ENCODE data around the gene TBKBP1. TPM values are rescaled to one million over a fixed set of nuclear protein-coding genes. Genes with fewer than 3 reads are reported as not detected.

The TBKBP1 gene
- total RNA-seq, 1 experiment from 2014 or later, result 9.0 TPM

DNA sequence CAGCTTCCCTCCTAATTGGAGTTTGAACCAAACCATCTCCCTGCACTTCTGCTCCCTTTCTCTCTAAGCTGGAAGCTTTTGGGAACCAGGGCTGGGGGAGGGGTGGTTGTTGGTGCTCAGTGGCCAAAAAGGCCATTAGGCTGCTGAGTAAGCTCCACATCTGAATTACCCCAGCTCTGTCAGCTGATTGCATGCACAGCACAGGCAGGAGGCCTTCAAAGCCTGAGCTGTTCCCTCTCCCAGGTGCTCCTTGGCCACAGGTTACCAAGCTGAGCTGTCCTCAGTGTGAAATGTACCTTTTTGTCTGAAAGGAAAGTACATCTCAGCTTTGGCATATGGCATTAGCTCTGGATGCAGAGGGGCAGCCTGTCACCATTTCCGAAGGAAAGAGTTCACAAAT is 6.2 kb upstream of the TBKBP1 start:
- ChIA-PET POLR2A (ENCODE audit: unreplicated experiment) (interaction anchor here (0.5 to 0.8 kb wide), 3 partner anchors 8 to 793 kb away, joined by 3 to 5 read pairs (median 3); no protein-coding TSS in a partner anchor), CTCF (interaction anchor here (0.7 kb wide), 1 partner anchor 202 kb away, joined by 3 read pairs; no protein-coding TSS in a partner anchor)
- Histone ChIP-seq H3K9me3 (ENCODE audit: low read length) (no peaks in the 10 kb centered on the region), H2AFZ (ENCODE audit: low read length) (no peak overlapping the region), H3K36me3 (ENCODE audit: low read depth, low read length) (peaks cover 29% of the 10 kb centered on the region), H3K9ac (ENCODE audit: low read length) (no peak overlapping the region), H3K4me2 (ENCODE audit: low read length) (no peak overlapping the region), H3K4me1 (ENCODE audit: insufficient read depth, low read length) (no peaks in the 10 kb centered on the region), H3K27ac (ENCODE audit: low read length) (no peak overlapping the region), H3F3A (ENCODE audit: low read length, unreplicated experiment) (peaks cover 5% of the 10 kb centered on the region), H3K27me3 (ENCODE audit: low read length) (no peaks in the 10 kb centered on the region), H3K9me2 (replicated peaks; ENCODE audit: low read length) (no peaks in the 10 kb centered on the region), H4K20me1 (ENCODE audit: low read length) (0 out of 2 replicates have a peak, but pooled peaks cover 7% of the 10 kb centered on the region), H3K4me3 (ENCODE audit: low read length) (no peak overlapping the region), H3K79me2 (ENCODE audit: low read length) (no peaks in the 10 kb centered on the region)
- no peak for DNase-seq
- intact Hi-C loops (cut with micrococcal nuclease), result no loop called here
- BruUV-seq (replicated peaks), result no TSS peak
- TF ChIP-seq, protein P1, sequence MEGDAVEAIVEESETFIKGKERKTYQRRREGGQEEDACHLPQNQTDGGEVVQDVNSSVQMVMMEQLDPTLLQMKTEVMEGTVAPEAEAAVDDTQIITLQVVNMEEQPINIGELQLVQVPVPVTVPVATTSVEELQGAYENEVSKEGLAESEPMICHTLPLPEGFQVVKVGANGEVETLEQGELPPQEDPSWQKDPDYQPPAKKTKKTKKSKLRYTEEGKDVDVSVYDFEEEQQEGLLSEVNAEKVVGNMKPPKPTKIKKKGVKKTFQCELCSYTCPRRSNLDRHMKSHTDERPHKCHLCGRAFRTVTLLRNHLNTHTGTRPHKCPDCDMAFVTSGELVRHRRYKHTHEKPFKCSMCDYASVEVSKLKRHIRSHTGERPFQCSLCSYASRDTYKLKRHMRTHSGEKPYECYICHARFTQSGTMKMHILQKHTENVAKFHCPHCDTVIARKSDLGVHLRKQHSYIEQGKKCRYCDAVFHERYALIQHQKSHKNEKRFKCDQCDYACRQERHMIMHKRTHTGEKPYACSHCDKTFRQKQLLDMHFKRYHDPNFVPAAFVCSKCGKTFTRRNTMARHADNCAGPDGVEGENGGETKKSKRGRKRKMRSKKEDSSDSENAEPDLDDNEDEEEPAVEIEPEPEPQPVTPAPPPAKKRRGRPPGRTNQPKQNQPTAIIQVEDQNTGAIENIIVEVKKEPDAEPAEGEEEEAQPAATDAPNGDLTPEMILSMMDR (conservative IDR thresholded peaks at IDR 0.05; ENCODE audit: low read depth, low read length), result no peak
- no peak for TF ChIP-seq EZH2 (IDR thresholded peaks at IDR 0.05; ENCODE audit: low read length, unreplicated experiment)
- no peak for TF ChIP-seq EZH2phosphoT487 (IDR thresholded peaks at IDR 0.05; ENCODE audit: borderline replicate concordance, low read length)
- ATAC-seq, result peak; percentile 52

GRCh38 chr17:47690121-47690520 is 3.8 kb upstream of the TBKBP1 start:
- H3K9me2 ChIP-seq (replicated peaks; ENCODE audit: low read length), result no peaks in the 10 kb centered on the region
- H3F3A ChIP-seq (ENCODE audit: low read length, unreplicated experiment), result peaks cover 5% of the 10 kb centered on the region
- peaks cover 10% of the 10 kb centered on the region; the same call in 1 of the 2 replicates for H3K36me3 ChIP-seq (ENCODE audit: low read depth, low read length)
- H3K9ac ChIP-seq (ENCODE audit: low read length), result no peak overlapping the region
- H2AFZ ChIP-seq (ENCODE audit: low read length), result no peak overlapping the region
- H3K4me2 ChIP-seq (ENCODE audit: low read length), result no peak overlapping the region
- H3K4me3 ChIP-seq (ENCODE audit: low read length), result no peak overlapping the region
- no peaks in the 10 kb centered on the region for H4K20me1 ChIP-seq (ENCODE audit: low read length)
- no peaks in the 10 kb centered on the region for H3K79me2 ChIP-seq (ENCODE audit: low read length)
- no peak for DNase-seq
- H3K27ac ChIP-seq (ENCODE audit: low read length), result no peak overlapping the region
- TF ChIP-seq EZH2 (IDR thresholded peaks at IDR 0.05; ENCODE audit: low read length, unreplicated experiment), result no peak
- TF ChIP-seq EZH2phosphoT487 (IDR thresholded peaks at IDR 0.05; ENCODE audit: borderline replicate concordance, low read length), result no peak
- TF ChIP-seq, protein P1 (conservative IDR thresholded peaks at IDR 0.05; ENCODE audit: low read depth, low read length), result no peak
- peaks cover 12% of the 10 kb centered on the region; the same call in 1 of the 2 replicates for H3K4me1 ChIP-seq (ENCODE audit: insufficient read depth, low read length)
- ChIA-PET CTCF (no interaction called here), POLR2A (ENCODE audit: unreplicated experiment) (no interaction called here)
- BruUV-seq (replicated peaks), result no TSS peak
- H3K27me3 ChIP-seq (ENCODE audit: low read length), result no peaks in the 10 kb centered on the region
- no peak for ATAC-seq
- intact Hi-C loops (cut with micrococcal nuclease), result no loop called here
- no peaks in the 10 kb centered on the region for H3K9me3 ChIP-seq (ENCODE audit: low read length)

DNA sequence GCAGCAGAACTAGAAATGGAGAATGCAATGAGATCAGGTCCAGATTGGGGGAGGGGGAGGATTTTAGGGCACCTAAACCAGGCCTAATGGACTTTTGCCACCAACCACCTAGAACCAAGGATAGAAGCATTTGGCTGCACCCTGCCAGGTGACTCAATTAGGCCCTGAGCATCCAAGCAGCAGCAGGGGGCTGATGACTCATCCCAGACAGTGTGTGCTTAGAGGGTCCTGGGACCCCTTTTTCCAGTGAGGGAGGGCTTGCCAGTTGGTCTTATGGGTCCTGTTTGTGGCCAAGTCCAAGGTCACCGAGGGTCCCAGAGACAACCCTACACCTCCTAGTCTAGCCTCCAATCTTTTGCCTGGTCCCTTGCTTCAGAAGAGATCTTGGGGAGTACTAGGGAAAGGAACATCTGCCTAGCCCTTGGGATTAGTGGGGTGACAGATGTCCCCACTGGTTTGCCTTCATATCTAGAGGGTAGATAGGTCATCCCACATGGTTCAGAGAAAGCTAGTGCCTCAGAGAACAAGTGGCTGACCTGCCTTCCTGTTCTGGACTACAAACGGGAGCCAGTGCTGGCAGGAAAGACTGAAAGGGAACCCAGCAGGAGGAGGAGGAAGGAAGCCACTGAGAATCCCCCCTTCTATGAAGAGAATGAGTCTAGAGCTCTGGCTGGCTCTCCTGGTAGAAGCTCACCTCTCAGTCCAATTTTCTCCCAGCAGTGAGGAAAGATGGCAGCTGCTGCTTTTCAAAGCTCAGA is 1.6 kb upstream of the TBKBP1 start:
- Histone ChIP-seq H3K9ac (ENCODE audit: low read length) (no peak overlapping the region), H3K4me1 (ENCODE audit: insufficient read depth, low read length) (peaks cover 15% of the 10 kb centered on the region; the same call in 1 of the 2 replicates), H3K27me3 (ENCODE audit: low read length) (no peaks in the 10 kb centered on the region), H3K4me3 (ENCODE audit: low read length) (no peak overlapping the region), H3K27ac (ENCODE audit: low read length) (no peak overlapping the region), H3F3A (ENCODE audit: low read length, unreplicated experiment) (no peaks in the 10 kb centered on the region), H3K36me3 (ENCODE audit: low read depth, low read length) (no peaks in the 10 kb centered on the region), H3K9me3 (ENCODE audit: low read length) (no peaks in the 10 kb centered on the region), H3K9me2 (replicated peaks; ENCODE audit: low read length) (no peaks in the 10 kb centered on the region), H4K20me1 (ENCODE audit: low read length) (no peaks in the 10 kb centered on the region), H3K4me2 (ENCODE audit: low read length) (no peak overlapping the region), H2AFZ (ENCODE audit: low read length) (no peak overlapping the region), H3K79me2 (ENCODE audit: low read length) (no peaks in the 10 kb centered on the region)
- DNase-seq (no peak), ATAC-seq (no peak)
- intact Hi-C loops (cut with micrococcal nuclease), result no loop called here
- ChIA-PET POLR2A (ENCODE audit: unreplicated experiment) (no interaction called here), CTCF (no interaction called here)
- BruUV-seq (replicated peaks), result no TSS peak
- TF ChIP-seq EZH2phosphoT487 (IDR thresholded peaks at IDR 0.05; ENCODE audit: borderline replicate concordance, low read length), result no peak
- TF ChIP-seq, protein P1 (conservative IDR thresholded peaks at IDR 0.05; ENCODE audit: low read depth, low read length), result no peak
- TF ChIP-seq EZH2 (IDR thresholded peaks at IDR 0.05; ENCODE audit: low read length, unreplicated experiment), result no peak

Data from PC-3 (cell line).